HEK293T (cell line): ENCODE results near the gene DNAJC15.

ENCODE experiments used
- CTCF ChIA-PET: fragments of 350-600 bp; formaldehyde crosslinking; extraction: SDS; loops from one replicate; lab custom pipeline; 2021; ENCODE audit warnings: antibody characterized with exemption, inconsistent platforms; lab: Yijun Ruan, JAX
- POLR2A ChIA-PET: fragments of 350-600 bp; formaldehyde crosslinking; extraction: SDS; loops from one replicate; lab custom pipeline; 2020; ENCODE audit warnings: antibody characterized with exemption, inconsistent platforms; lab: Yijun Ruan, JAX
- DNase-seq: peaks from one replicate; pipeline ENCODE4 v3.0.0; 2012; ENCODE audit warnings: mixed read lengths; ENCODE audit errors: extremely low spot score
- ARNT ChIP-seq: fragments of 450-650 bp; IDR thresholded peaks from 2 replicates; pipeline ENCODE4 v1.6.1; 2017; ENCODE audit warnings: mild to moderate bottlenecking
- BHLHE40 ChIP-seq: fragments of 450-650 bp; IDR thresholded peaks from 2 replicates; pipeline ENCODE4 v1.6.1; 2016; ENCODE audit warnings: mild to moderate bottlenecking, moderate library complexity, borderline replicate concordance
- CTBP1 ChIP-seq: fragments of 450-650 bp; IDR thresholded peaks from 2 replicates; pipeline ENCODE4 v1.6.1; 2016; ENCODE audit warnings: borderline replicate concordance
- ELF4 ChIP-seq: fragments of 450-650 bp; IDR thresholded peaks from 2 replicates; pipeline ENCODE4 v1.6.1; 2017; ENCODE audit warnings: antibody characterized with exemption
- FOXA1 ChIP-seq: fragments of 450-650 bp; IDR thresholded peaks from 2 replicates; pipeline ENCODE4 v1.6.1; 2016; ENCODE audit warnings: mild to moderate bottlenecking
- FOXK2 ChIP-seq: fragments of 450-650 bp; IDR thresholded peaks from 2 replicates; pipeline ENCODE4 v1.6.1; 2016; ENCODE audit warnings: mild to moderate bottlenecking
- FOXM1 ChIP-seq: fragments of 450-650 bp; IDR thresholded peaks from 2 replicates; pipeline ENCODE4 v1.6.1; 2017; ENCODE audit warnings: mild to moderate bottlenecking, borderline replicate concordance
- HDGF ChIP-seq: fragments of 450-650 bp; IDR thresholded peaks from 2 replicates; pipeline ENCODE4 v1.6.1; 2017; ENCODE audit warnings: antibody characterized with exemption, borderline replicate concordance
- L3MBTL2 ChIP-seq: fragments of 450-650 bp; conservative IDR thresholded peaks from 2 replicates; pipeline ENCODE4 v1.6.1; 2016; ENCODE audit warnings: mild to moderate bottlenecking
- LEF1 ChIP-seq: fragments of 450-650 bp; IDR thresholded peaks from 2 replicates; pipeline ENCODE4 v1.6.1; 2017; ENCODE audit warnings: mild to moderate bottlenecking, borderline replicate concordance
- NFRKB ChIP-seq: fragments of 450-650 bp; IDR thresholded peaks from 2 replicates; pipeline ENCODE4 v1.6.1; 2016; ENCODE audit warnings: mild to moderate bottlenecking, moderate library complexity
- PKNOX1 ChIP-seq: fragments of 450-650 bp; IDR thresholded peaks from 2 replicates; pipeline ENCODE4 v1.6.1; 2016
- SP1 ChIP-seq: fragments of 450-650 bp; IDR thresholded peaks from 2 replicates; pipeline ENCODE4 v1.6.1; 2017
- SUZ12 ChIP-seq: fragments of 450-650 bp; IDR thresholded peaks from 2 replicates; pipeline ENCODE4 v1.6.1; 2016; ENCODE audit warnings: mild to moderate bottlenecking
- TARDBP ChIP-seq: fragments of 450-650 bp; IDR thresholded peaks from 2 replicates; pipeline ENCODE4 v1.6.1; 2016
- ZNF384 ChIP-seq: fragments of 450-650 bp; IDR thresholded peaks from 2 replicates; pipeline ENCODE4 v1.6.1; 2016

Gene DNAJC15

GRCh38 chr13:43115141-43115540 is 91.8 kb downstream of the DNAJC15 start:
- TF ChIP-seq FOXK2 (no peak), TARDBP (no peak)
- DNase-seq = no peak
- POLR2A ChIA-PET = no interaction called here
- CTCF ChIA-PET = interaction anchor here (0.6 kb wide), 1 partner anchor 20 kb away, joined by 9 read pairs; no protein-coding TSS in a partner anchor

- no peak for TF ChIP-seq PKNOX1
- DNase-seq = no peak
- CTCF ChIA-PET = no interaction called here
- POLR2A ChIA-PET = no interaction called here
These were observed 92.9 kb downstream of the DNAJC15 start for GRCh38 chr13:43116242-43116641.

GRCh38 chr13:43118521-43118920 is 95.1 kb downstream of the DNAJC15 start:
- ChIA-PET POLR2A (no interaction called here), CTCF (no interaction called here)
- TF ChIP-seq FOXM1 (no peak), TARDBP (no peak), CTBP1 (no peak), BHLHE40 (no peak), NFRKB (no peak), HDGF (no peak)
- DNase-seq = no peak

GRCh38 chr13:43119206-43119605 is 95.8 kb downstream of the DNAJC15 start:
- TF ChIP-seq HDGF = no peak
- TF ChIP-seq BHLHE40 = no peak
- no peak for TF ChIP-seq SP1
- TF ChIP-seq PKNOX1 = no peak
- TF ChIP-seq LEF1 = no peak
- no peak for TF ChIP-seq SUZ12
- no peak for TF ChIP-seq TARDBP
- TF ChIP-seq ELF4 = no peak
- no peak for TF ChIP-seq ZNF384
- no peak for TF ChIP-seq FOXA1
- TF ChIP-seq FOXK2 = no peak
- POLR2A ChIA-PET = no interaction called here
- no peak for DNase-seq
- CTCF ChIA-PET = no interaction called here

GRCh38 chr13:43122791-43123190 is 99.4 kb downstream of the DNAJC15 start:
- TF ChIP-seq SP1 (no peak), LEF1 (no peak), L3MBTL2 (no peak), ZNF384 (no peak), TARDBP (no peak), SUZ12 (no peak), FOXK2 (no peak), NFRKB (no peak), CTBP1 (no peak), HDGF (no peak), FOXA1 (no peak), FOXM1 (no peak), ARNT (no peak)
- ChIA-PET CTCF (no interaction called here), POLR2A (no interaction called here)
- no peak for DNase-seq

GRCh38 chr13:43123856-43124255 is 100.5 kb downstream of the DNAJC15 start:
- CTCF ChIA-PET = no interaction called here
- no peak for TF ChIP-seq FOXA1
- no peak for TF ChIP-seq LEF1
- no peak for TF ChIP-seq CTBP1
- no peak for TF ChIP-seq SP1
- TF ChIP-seq FOXK2 = no peak
- no peak for TF ChIP-seq ZNF384
- no peak for TF ChIP-seq TARDBP
- no peak for TF ChIP-seq HDGF
- no peak for TF ChIP-seq ARNT
- TF ChIP-seq L3MBTL2 = no peak
- TF ChIP-seq SUZ12 = no peak
- no peak for TF ChIP-seq ELF4
- no peak for TF ChIP-seq BHLHE40
- no peak for TF ChIP-seq NFRKB
- no peak for TF ChIP-seq PKNOX1
- TF ChIP-seq FOXM1 = no peak
- DNase-seq = no peak
- POLR2A ChIA-PET = no interaction called here

- CTCF ChIA-PET = no interaction called here
- POLR2A ChIA-PET = no interaction called here
- no peak for DNase-seq
- no peak for TF ChIP-seq FOXM1
- TF ChIP-seq ZNF384 = no peak
- TF ChIP-seq SUZ12 = no peak
- TF ChIP-seq NFRKB = no peak
- TF ChIP-seq LEF1 = no peak
- TF ChIP-seq ARNT = no peak
- TF ChIP-seq PKNOX1 = no peak
- TF ChIP-seq TARDBP = no peak
- no peak for TF ChIP-seq SP1
- TF ChIP-seq BHLHE40 = no peak
- no peak for TF ChIP-seq HDGF
- TF ChIP-seq ELF4 = no peak
These were observed 101.1 kb downstream of the DNAJC15 start for GRCh38 chr13:43124490-43124889.
